Measurements from ENCODE around the gene ME3. TPM values are rescaled to one million over a fixed set of nuclear protein-coding genes. Genes with fewer than 3 reads are reported as not detected.

ME3 gene
- total RNA-seq, 1 experiment from 2014 or later, result 1.8 TPM

GRCh38 chr11:86492370-86493010 lies 179.9 kb downstream of the ME3 start (continued):
- TF ChIP-seq, protein P1, sequence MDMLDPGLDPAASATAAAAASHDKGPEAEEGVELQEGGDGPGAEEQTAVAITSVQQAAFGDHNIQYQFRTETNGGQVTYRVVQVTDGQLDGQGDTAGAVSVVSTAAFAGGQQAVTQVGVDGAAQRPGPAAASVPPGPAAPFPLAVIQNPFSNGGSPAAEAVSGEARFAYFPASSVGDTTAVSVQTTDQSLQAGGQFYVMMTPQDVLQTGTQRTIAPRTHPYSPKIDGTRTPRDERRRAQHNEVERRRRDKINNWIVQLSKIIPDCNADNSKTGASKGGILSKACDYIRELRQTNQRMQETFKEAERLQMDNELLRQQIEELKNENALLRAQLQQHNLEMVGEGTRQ (CRISPR knock-in tag; IDR thresholded peaks at IDR 0.05), result no peak
- TF ChIP-seq KAT7 (CRISPR knock-in tag; IDR thresholded peaks at IDR 0.05; ENCODE audit: borderline replicate concordance), result no peak

DNA sequence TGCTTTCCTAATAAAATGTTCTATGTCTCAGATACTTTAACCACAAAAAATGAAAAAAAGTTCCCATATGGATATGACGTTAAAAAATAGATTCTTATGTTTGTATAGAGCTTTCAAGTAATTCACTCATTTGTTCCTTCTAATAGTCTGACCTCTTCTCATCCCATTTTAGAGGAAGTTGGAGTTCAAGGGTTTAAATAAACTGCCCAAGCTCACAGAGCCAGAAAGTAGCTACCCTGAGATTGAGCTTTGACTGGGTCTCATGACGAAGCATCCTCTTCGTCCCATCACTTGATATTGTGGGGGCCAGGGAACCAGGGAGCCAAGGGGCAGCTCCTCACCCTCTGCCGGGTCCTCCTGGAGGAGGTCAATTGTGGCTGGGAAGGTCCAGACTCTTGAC lies 181.4 kb downstream of the ME3 start:
- Mint-ChIP-seq H3K9me3 (no peaks in the 10 kb centered on the region), H3K36me3 (no peaks in the 10 kb centered on the region), H3K4me1 (peaks cover 11% of the 10 kb centered on the region), H3K27ac (no peak overlapping the region), H3K27me3 (ENCODE audit: low read depth) (no peaks in the 10 kb centered on the region), H3K4me3 (no peak overlapping the region)
- ChIA-PET CTCF (interaction anchor here (1.1 kb wide), 1 partner anchor 117 kb away, joined by 3 read pairs; no protein-coding TSS in a partner anchor), POLR2A (no interaction called here)
- no peak for TF ChIP-seq ZNF138 (CRISPR knock-in tag; conservative IDR thresholded peaks at IDR 0.05)
- no peak for TF ChIP-seq ZNF317 (CRISPR knock-in tag; IDR thresholded peaks at IDR 0.05; ENCODE audit: borderline replicate concordance, low read depth)
- TF ChIP-seq STAT6 (CRISPR knock-in tag; conservative IDR thresholded peaks at IDR 0.05; ENCODE audit: low read depth), result no peak
- no peak for TF ChIP-seq CDX4 (CRISPR knock-in tag; IDR thresholded peaks at IDR 0.05; ENCODE audit: borderline replicate concordance)
- no peak for TF ChIP-seq JAZF1 (CRISPR knock-in tag; IDR thresholded peaks at IDR 0.05)
- no peak for TF ChIP-seq JUN (CRISPR knock-in tag; IDR thresholded peaks at IDR 0.05)
- TF ChIP-seq ZNF232 (CRISPR knock-in tag; IDR thresholded peaks at IDR 0.05), result no peak
- TF ChIP-seq ZNF512 (CRISPR knock-in tag; IDR thresholded peaks at IDR 0.05; ENCODE audit: borderline replicate concordance), result no peak
- TF ChIP-seq CBFB (CRISPR knock-in tag; IDR thresholded peaks at IDR 0.05; ENCODE audit: low read depth), result no peak
- TF ChIP-seq, protein P2, sequence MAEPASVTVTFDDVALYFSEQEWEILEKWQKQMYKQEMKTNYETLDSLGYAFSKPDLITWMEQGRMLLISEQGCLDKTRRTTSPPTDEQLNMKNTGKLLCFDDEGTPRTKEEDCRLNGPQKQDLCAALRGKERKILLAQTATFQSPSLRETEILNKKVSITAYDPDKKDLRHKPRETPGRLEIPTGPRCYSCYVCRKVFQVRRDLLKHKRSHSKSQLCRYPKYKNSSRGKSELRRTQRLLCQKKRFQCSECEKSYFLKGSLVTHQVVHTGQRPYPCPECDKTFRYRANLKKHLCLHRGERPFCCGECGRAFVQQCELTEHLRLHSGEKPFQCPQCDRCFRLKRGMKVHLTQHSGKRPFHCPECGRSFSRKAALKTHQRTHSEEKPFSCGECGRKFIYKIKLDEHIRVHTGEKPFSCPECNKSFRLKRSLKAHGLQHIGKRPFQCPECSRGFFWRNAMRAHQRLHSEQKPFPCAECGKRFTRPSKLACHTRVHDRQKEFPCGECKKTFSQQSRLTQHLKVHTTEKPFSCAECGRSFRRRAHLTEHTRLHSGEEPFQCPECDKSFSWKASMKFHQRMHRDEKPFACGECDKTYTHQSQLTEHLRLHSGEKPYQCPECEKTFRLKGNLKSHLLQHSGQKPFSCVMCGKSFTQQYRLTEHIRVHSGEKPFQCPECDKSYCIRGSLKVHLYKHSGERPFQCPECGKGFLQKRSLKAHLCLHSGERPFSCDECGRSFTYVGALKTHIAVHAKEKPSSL (CRISPR knock-in tag; conservative IDR thresholded peaks at IDR 0.05), result no peak
- TF ChIP-seq ATF1 (CRISPR knock-in tag; IDR thresholded peaks at IDR 0.05), result no peak
- no peak for DNase-seq (ENCODE audit: low spot score)
- no peak for ATAC-seq

DNA sequence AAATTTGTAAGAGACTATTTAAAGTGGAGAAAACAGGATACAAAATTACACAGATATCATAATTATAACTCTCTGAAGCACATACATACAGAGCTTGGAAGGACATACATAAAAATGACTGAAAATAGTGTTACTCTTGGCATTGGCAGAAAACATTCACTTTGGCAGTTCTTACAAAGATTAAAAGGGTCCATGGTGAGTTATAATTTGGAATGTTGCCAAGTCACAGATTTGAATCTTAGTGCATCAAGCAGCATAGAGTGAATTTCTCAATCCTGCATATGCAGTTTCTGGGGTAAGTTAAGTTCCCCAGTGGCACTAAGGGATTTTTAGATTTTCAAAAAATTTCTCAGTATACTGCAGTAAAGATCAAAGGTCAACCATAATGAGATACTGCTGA lies 181.8 kb downstream of the ME3 start:
- Mint-ChIP-seq H3K27ac (no peak overlapping the region), H3K4me1 (peaks cover 6% of the 10 kb centered on the region), H3K36me3 (no peaks in the 10 kb centered on the region), H3K27me3 (ENCODE audit: low read depth) (no peaks in the 10 kb centered on the region), H3K4me3 (no peak overlapping the region), H3K9me3 (no peaks in the 10 kb centered on the region)
- DNase-seq (ENCODE audit: low spot score) (no peak), ATAC-seq (no peak)
- POLR2A ChIA-PET, result no interaction called here
- CTCF ChIA-PET, result interaction anchor here (1.1 kb wide), 1 partner anchor 118 kb away, joined by 3 read pairs; no protein-coding TSS in a partner anchor
- TF ChIP-seq CREB1 (CRISPR knock-in tag; IDR thresholded peaks at IDR 0.05) (no peak), TEAD1 (CRISPR knock-in tag; IDR thresholded peaks at IDR 0.05) (no peak), ZNF232 (CRISPR knock-in tag; IDR thresholded peaks at IDR 0.05) (no peak), NFE2L1 (CRISPR knock-in tag; IDR thresholded peaks at IDR 0.05) (no peak), ZSCAN18 (CRISPR knock-in tag; IDR thresholded peaks at IDR 0.05) (no peak), CREM (CRISPR knock-in tag; IDR thresholded peaks at IDR 0.05) (no peak), RORB (CRISPR knock-in tag; IDR thresholded peaks at IDR 0.05) (no peak)
- TF ChIP-seq, protein P3, sequence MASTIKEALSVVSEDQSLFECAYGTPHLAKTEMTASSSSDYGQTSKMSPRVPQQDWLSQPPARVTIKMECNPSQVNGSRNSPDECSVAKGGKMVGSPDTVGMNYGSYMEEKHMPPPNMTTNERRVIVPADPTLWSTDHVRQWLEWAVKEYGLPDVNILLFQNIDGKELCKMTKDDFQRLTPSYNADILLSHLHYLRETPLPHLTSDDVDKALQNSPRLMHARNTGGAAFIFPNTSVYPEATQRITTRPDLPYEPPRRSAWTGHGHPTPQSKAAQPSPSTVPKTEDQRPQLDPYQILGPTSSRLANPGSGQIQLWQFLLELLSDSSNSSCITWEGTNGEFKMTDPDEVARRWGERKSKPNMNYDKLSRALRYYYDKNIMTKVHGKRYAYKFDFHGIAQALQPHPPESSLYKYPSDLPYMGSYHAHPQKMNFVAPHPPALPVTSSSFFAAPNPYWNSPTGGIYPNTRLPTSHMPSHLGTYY (CRISPR knock-in tag; IDR thresholded peaks at IDR 0.05), result no peak
